HG03342 (cell line): Measurements from ENCODE around the gene TECPR2.
"Not testable (repeated sequence)": the region's sequence is repeated elsewhere in the genome, so short reads cannot be mapped to it uniquely, and the experiment has no call there.

ENCODE experiments used
- ATAC-seq: cut with Tn5 transposase; IDR thresholded peaks from one replicate; pipeline ENCODE4 v1.9.1; 2021; ENCODE audit warnings: mild to moderate bottlenecking, moderate library complexity; ENCODE audit not compliant: unreplicated experiment

TECPR2 gene

DNA sequence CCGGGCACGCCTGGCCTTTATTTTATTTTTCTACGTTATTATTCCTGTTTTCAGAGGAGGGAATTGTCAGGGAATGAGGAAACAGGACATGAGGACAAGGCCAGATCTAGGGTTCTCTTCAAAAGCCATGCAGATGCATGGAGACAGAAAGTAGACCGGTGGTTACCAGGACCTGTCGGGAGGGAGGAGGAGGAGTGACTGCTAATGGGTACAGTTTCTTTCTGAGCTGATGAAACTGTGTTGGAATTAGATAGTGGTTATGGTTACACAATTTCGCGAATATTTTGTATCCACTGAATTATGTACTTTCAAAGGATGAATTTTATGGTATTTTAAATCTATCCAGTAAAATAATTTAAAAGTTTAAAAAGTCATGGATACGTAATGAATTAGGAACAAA, 31.9 kb upstream of the TECPR2 start:
- no peak for ATAC-seq

DNA sequence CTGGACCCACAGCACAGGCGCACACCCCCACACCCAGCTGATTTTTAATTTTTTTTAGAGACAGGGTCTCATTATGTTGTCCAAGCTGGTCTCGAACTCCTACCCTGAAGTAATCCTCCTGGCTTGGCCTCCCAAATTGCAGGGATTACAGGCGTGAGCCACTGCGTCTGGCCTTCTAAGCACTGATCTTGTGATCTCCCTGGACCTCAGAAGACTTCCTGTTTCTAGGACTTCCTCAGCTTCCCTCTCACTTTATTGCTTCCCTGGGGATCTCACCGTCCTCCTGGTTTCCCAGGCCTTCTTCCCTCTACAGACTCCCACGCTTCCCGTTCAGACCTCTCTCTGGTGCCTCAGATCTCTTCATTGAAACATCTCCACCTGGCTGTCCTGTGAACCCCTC, 29.4 kb upstream of the TECPR2 start:
- no peak for ATAC-seq

DNA sequence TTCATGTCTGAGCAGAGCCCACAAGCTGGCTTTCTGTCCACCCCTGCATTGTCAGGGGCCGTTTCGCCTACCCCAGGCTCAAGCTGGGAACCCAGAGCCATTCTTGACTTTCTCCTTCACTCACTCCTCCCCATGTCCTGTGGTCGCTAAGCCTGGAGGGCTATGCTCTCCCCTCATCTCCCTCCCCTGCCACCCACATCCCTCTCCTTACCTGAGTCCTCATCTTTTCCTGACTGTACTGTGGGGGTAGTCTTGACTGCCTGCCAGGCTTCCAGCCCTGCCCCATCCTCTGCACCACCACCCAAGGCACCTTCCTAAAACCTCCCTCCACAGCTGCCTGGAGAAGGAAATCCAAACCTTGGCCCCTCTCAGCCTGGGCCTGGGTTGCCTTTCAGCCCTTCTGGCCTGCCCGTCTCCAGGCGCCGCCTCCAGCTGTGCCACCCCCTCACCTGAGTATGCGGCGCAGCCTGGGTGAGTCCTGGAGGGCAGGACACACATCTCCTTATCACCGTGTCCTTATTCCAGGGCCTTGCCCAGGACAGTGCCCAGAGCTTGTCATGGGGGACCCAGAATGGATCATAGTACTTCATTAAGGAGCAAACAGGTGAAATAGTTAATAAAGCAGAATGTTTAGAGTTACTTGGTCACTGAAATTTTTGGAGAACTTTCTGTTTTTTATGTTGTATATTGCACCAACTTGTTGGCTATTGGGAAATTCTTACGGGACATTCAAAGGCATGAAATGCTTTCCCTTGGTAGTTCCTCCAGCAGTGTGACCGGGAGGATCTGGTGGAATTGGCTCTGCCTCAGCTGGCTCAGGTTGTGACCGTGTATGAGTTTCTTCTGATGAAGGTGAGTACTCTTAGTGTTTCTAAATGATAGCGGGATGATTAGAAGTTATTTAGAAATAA, 28.7 kb upstream of the TECPR2 start:
- ATAC-seq, result no peak

DNA sequence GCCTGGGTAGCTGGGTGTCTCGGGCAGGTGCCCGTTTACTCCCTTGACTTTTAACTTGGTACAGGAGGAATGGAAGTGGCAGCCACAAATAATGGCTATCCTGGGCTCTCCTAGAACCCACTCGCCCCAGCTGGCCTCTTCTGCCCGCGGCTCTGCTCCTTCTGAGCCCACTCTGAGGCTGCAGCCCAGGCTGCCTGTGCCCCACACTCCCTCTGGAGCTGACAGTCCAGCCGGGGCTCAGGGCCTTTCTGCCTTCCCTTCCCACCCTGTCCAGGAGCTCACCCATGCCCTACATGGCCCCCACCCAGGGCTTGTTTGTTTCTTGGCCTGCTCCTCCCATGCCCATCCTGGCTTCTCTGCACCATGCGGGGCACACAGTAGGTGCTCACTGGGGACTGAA, 27.6 kb upstream of the TECPR2 start:
- ATAC-seq, result no peak

DNA sequence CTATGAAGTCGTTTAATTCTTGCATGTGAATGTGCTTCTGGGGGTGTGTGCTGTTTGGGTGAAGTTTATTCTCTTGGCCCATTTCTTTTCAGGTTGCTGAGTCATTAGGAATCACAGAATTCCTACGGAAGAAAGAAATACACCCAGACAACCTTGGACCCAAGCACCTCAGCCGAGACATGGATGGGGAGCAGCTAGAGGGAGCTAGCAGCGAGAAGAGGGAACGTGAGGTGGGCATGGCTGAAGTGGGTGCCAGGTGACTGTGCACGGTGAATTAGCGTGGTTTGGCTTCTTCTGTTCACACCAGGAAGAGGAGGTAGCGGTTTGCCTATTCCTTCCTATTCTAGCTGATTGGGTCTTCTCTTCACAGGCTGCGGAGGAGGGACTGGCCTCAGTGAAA, 24.0 kb upstream of the TECPR2 start:
- ATAC-seq, result no peak

DNA sequence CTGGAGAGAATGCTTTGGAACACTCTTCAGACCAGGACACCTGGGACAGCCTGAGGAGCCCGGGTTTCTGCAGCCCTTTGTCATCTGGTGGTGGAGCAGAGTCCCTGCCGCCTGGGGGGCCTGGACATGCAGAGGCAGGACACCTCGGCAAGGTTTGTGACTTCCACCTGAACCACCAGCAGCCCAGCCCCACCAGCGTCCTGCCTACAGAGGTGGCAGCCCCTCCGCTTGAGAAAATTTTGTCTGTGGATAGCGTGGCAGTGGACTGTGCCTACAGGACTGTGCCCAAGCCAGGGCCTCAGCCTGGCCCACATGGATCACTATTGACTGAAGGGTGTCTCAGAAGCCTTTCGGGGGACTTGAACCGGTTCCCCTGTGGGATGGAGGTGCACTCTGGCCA, 21.2 kb upstream of the TECPR2 start:
- no peak for ATAC-seq

DNA sequence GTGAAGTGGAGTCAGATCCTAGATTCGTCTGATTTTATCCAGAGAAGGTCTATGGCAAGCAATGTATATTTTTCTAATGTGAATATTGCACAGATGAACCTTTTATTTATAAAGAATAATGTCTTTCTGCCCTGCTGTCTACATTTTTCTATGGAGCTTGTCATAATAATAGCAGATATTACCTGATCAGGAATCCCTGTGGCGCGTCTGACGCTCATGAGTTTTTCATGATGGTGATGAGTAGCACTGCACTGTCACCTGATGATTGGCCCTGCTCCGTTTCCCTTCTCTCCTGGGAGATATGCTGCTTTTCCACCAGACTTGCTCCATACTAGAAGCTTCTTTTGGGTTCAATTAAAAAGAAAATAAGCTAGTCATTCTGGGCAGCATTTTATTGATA, 20.5 kb upstream of the TECPR2 start:
- ATAC-seq, result no peak

DNA sequence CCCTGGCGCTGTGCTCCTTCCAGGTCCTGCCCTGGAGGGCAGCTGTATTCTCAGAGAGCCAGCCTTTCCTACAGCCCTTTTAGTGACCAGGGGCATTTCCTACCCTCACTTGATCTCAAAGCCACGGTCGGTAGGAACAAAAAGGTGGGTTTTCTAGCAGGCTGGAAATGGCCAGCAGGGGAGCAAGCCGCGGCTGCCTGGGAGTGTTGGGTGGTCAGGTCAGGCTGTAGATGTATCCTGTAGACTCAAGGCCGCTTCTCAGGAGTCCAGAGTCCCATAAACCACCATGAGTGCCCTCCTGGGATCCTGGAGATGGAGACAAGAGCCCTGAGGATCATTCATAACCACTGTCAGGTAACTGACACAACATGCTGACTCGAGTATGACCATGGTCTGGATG, 18.7 kb upstream of the TECPR2 start:
- no peak for ATAC-seq

DNA sequence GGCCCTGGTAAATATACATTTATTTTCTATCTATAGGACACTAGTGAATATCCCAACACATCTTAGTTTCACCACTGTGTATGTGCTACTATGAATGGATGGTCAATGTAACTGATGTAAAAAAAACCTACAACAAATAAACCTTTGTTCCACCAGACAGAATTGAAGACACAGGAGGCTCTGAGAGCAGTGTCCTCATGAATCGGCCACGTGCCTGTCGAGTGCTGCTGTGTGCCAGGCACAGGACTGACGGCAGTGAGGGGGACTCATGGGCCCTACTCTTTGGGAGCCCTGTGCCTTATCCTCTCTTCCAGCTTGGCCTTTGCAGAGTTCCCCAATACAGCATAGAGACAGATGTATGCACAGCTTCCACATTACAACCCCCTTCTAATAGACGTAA, 18.3 kb upstream of the TECPR2 start:
- no peak for ATAC-seq

DNA sequence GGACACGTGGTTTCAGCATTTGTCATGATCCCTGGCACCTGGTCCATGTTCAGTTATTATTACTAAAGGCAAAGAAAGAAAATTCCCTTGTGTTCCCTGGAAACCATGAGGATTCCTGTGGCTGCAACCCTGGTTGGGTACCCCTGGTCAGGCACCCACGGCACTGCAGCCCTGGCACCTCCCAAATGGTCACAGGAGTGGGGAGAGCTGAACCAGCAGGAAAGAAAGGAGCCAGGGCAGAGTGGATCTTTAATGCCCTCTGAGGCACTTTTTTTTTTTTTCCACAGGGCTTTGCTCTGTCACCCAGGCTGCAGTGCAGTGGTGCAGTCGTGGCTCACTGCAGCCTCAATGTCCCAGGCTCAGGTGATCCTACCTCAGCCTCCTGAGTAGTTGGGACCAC, 17.5 kb upstream of the TECPR2 start:
- no peak for ATAC-seq

DNA sequence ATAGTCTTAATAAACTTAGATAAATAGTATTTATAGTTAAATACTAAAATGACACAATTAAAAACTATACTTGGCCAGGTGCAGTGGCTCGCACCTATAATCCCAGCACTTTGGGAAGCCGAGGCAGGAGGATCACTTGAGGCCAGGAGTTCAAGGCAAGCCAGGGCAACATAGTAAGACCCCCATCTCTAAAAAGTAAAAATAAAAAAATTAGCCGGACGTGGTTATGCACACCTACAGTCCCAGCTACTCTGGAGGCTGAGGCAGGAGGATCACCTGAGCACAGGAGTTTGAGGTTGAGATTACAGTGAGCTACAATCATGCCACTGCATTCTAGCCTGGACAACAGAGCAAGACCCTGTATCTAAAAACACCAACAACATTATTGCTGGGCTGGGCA, 16.1 kb upstream of the TECPR2 start:
- no peak for ATAC-seq

DNA sequence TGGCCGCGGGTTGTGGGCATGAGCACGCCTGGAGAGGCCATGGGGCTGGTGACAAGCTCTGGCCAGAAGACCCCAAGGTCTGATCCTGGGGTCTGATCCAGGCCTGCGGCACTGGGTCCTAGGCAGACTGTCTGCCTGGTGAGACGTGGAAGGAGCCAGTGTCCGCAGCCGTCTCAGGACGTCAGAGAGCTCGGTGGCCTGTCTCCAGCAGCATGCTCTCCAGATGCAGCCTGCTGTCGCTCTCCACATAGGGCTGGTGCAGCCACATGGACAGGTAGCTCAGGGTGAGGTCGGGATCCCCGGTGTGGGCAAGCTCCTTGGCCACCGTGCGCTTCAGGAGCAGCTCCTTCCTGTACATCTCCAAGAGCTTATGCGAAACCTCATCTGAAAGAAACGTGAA, 14.4 kb upstream of the TECPR2 start:
- no peak for ATAC-seq

DNA sequence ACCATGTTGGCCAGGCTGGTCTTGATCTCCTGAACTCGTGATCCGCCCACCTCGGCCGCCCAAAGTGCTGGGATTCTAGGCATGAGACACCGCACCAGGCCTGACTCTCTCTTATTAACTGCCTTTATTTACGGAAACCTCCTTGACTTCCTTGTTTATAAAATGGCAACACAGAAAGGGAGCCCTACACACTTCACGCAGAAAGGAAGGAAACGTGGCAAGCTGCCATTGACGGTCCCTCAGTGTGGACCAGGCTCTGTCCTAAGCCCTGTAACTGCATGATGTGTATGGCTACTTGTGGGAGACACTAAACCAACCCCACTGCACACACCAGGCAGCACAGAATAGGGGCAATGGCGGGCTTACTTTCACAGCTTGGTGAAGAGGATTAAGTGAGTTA, 11.7 kb upstream of the TECPR2 start:
- no peak for ATAC-seq

DNA sequence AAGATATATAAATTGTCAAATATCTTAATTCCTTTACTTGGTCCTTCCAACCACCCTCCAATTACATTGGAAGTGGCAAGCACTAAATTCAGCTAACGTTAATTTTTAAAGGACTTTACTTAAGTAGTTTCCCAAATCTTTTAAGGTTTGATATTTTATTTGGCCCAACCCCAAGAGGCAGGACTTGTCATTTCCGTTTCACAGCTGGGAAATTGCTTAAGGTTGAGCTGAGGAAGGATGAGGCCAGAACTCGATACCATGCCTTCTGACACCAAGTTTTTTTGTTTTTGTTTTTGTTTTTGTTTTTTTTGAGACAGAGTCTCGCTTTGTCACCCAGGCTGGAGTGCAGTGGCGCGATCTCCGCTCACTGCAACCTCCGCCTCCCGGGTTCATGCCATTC, 11.1 kb upstream of the TECPR2 start:
- ATAC-seq, result not testable (repeated sequence)

DNA sequence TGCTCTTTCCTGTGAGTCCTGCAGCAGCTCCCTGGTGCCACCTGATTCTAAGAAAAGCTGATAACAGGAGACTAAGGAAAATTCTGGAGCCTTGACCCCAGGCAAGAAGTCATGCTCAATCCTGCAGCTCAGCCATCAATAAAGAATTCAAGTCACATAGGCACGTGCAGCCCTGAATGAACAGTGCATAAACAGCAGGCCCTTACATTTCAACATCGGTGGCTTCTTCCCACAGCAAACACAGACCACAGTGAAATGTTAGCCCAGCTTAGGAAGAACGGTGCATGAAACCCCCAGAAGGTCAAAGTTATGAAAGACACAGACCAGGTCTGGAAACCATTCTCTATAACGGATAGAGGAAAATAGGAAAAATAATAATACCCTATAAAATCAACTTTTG, 10.5 kb upstream of the TECPR2 start:
- no peak for ATAC-seq

DNA sequence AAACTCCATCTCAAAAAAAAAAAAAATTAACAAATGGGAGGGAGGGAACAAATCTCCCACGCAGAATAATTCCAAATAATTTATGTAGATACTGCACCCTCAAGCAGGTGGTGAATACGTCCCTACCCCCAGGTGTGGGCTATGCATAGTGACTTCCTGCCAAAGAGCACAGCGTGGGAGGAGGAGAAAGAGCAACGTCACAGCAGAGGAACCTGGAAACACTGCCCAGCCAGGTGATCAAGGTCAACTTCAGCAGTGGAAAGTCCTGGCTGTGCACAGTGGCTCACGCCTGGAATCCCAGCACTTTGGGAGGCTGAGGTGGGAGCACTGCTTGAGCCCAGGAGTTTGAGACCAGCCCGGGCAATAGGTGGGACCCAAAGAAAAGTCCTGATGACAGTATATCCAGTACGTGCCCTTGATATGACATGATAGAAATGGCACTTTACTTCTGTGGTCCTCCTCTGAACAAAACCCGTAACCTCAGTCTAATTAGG, 9.6 kb upstream of the TECPR2 start:
- no peak for ATAC-seq

DNA sequence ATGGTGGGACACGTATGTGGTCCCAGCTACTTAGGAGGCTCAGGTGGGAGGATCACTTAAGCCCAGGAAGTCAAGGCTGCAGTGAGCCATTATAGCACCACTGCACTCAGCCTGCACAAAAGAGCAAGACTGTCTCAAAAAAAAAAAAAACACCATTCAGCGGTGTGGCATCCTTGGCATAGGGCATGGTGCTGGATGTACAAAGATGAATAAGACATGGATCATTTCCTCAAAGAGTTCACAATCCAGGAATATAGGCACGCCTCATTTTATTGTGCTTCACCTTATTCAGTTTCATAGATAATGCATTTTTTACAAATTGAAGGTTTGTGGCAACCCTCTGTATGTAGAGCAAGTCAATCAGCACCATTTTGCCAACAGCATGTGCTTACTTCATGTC, 6.5 kb upstream of the TECPR2 start:
- no peak for ATAC-seq

DNA sequence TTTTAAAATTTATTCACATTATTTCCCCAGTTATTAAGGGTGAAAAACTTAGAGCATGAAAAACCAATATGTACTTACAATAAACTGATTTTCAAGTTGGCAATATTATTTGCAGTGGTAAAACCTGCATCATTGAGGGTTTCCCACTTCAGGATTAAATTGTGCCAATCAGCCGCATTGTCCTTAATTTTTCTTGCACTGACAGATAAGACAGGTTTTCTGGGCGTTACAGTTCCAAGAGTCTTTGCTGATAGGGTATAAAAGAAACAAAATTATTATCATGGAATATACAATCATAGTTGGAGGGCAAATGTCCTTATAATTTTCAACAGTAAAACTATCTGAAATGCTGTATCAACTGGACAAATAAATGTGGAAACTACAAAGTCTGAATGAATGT, 3.4 kb upstream of the TECPR2 start:
- no peak for ATAC-seq

DNA sequence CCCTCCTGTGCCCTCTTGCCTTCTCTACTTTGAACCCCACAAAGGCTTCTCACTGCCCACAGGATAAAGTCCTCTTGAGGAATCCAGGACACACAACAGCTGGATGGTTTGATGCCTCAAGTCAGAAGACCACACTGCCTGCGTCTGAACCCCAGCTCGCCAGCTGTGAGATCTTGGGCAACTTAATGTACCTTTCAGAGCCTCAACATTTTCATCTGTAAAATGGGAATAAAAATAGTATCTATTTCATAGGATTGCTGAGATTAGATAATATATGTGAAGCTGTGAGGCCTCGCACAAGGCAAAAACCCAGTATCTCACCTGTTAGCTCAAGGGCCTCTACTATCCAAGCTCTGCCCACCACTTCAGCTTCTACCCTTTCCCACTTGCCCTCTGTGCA, 2.4 kb upstream of the TECPR2 start:
- ATAC-seq, result no peak

DNA sequence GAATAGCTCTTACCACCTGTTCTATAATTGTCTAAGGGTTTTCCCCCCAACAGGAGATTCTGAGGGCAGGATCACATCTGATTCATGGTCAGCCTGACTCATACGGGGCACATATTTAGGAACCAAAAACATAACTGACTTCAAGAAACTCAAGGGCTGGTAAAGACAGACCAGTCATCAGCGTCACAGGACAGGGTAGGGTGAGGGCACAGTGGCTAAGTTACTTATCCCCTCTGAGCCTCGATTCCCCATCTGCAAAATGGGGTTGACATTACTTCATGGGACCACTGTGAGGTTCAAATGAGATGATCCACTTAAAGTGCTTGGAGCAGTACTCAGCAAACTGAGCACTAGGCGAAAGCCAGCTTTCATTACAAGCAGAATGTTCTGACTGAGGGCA, 657 bp upstream of the TECPR2 start:
- peak; percentile 37 for ATAC-seq

DNA sequence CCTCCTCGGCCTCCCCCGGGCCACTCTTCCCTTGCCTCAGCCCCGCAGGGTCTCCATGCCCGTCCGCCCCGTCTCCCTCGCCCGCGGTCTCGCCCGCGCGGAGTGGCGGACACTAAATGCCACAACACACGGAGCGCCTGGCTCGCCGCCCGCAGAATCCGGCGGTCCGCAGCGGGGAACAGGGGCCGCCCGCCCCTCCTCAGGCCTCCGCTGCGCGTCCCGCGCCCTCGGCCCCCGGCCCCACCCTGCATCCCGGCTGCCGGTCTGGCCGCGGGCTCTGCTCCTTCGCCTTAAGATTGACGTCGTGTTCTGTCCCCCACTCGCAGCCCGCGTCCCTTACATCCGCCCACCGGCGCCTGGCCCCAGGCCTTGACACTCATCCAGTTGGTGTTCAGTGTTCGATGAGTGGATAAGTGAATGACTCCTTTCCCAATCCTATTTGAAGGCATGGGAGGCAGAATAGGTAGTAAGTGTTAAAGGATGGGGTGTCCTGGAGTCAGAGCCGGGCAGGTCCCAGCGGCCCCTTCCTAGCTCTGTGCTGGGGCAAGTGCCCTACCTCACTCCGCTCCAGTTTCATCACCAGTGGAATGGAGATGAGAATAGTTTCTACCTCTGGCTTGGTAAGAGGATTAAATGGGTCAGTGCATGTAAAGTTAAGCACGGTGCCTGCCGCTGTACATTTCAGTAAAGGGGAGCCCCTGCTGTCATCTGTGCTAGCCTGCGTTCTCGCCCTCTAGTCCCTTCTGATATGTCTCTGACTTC, 622 bp downstream of the TECPR2 start:
- ATAC-seq, result peak; percentile 12

DNA sequence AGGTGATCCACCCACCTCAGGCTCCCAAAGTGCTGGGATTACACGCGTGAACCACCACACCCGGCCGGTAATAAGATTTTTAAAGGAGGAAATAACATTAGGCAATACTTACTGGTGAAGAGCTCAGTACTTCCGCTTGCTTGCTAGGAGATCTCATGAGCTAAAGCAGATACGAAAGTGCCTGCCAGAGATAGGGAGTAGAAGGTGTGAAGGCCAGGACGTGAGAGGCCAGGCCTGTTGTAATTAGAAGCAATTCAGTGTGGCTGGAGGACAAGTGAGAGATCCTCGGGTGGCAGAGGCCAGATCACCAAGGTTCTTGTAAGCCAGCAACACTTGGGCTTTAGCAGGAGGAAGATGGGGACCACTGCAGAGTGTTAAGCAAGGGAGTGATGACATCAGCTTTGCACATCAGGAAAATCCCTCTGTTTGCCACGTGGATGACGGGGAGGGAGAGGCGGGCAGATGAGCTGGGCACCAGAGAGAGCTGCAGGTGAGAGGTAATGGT, 7.6 kb downstream of the TECPR2 start:
- ATAC-seq, result no peak
